ENCODE measurements around the gene ZNF236. TPM values are rescaled to one million over a fixed set of nuclear protein-coding genes. Genes with fewer than 3 reads are reported as not detected.

ZNF236 gene
- polyA plus RNA-seq, 2 of the 4 experiments (the other 2 are of a cell fraction) = 2.6 to 7.8 TPM

- ChIA-PET CTCF (no interaction called here), POLR2A (no interaction called here)
- no peaks in the 10 kb centered on the region for H3K9me3 ChIP-seq
- no peak for DNase-seq (ENCODE audit: low read depth in 1 of 2, low spot score in 1 of 2)
- no peak overlapping the region for H3K4me2 ChIP-seq
- no peak for FAIRE-seq
- no peak for ATAC-seq
- H3K4me1 ChIP-seq = no peaks in the 10 kb centered on the region
- TF ChIP-seq ATOH8 (CRISPR knock-in tag; IDR thresholded peaks at IDR 0.05; ENCODE audit: low read depth) (no peak), HMGXB4 (CRISPR knock-in tag; IDR thresholded peaks at IDR 0.05; ENCODE audit: borderline replicate concordance) (no peak), POLR2AphosphoS2 (conservative IDR thresholded peaks at IDR 0.05; ENCODE audit: low read length) (no peak), SREBF2 (IDR thresholded peaks at IDR 0.05) (no peak), HOXA7 (CRISPR knock-in tag; IDR thresholded peaks at IDR 0.05) (no peak), RFX5 (IDR thresholded peaks at IDR 0.05) (no peak), FOXS1 (CRISPR knock-in tag; IDR thresholded peaks at IDR 0.05) (no peak), KDM1A (IDR thresholded peaks at IDR 0.05; ENCODE audit: low read depth) (no peak), JUNB (IDR thresholded peaks at IDR 0.05) (no peak), HOXB13 (CRISPR knock-in tag; IDR thresholded peaks at IDR 0.05; ENCODE audit: low read depth) (no peak)
- 55% methylated on average over 2 of the region's 5 CpGs for WGBS (ENCODE audit: missing lambda C conversion rate)
- no peak overlapping the region for H3K4me3 ChIP-seq
- no peak overlapping the region for H3K27ac ChIP-seq
Observed at GRCh38 chr18:76915456-76915855, 93.1 kb downstream of the ZNF236 start.

- CTCF ChIA-PET = interaction anchor here (0.7 to 1.3 kb wide), 5 partner anchors 62 to 291 kb away, joined by 3 to 5 read pairs (median 3); no protein-coding TSS in a partner anchor
- WGBS (ENCODE audit: missing lambda C conversion rate) = 86% methylated on average over 5 of the region's 5 CpGs
- DNase-seq (ENCODE audit: low read depth in 1 of 2, low spot score in 1 of 2) (no peak), ATAC-seq (no peak), FAIRE-seq (no peak)
- Histone ChIP-seq H3K4me3 (no peak overlapping the region), H3K4me2 (no peak overlapping the region), H3K27ac (no peak overlapping the region), H3K4me1 (no peaks in the 10 kb centered on the region), H3K9me3 (no peaks in the 10 kb centered on the region)
- TF ChIP-seq E2F6 (IDR thresholded peaks at IDR 0.05; ENCODE audit: borderline replicate concordance, low read depth) (no peak), TP53 (CRISPR knock-in tag; IDR thresholded peaks at IDR 0.05) (no peak), HOXB13 (CRISPR knock-in tag; IDR thresholded peaks at IDR 0.05; ENCODE audit: low read depth) (no peak), CHD4 (IDR thresholded peaks at IDR 0.05; ENCODE audit: borderline replicate concordance) (no peak), MAX (IDR thresholded peaks at IDR 0.05) (no peak), CEBPB (IDR thresholded peaks at IDR 0.05) (no peak), CBX2 (IDR thresholded peaks at IDR 0.05; ENCODE audit: borderline replicate concordance, low read depth) (no peak), JUNB (IDR thresholded peaks at IDR 0.05) (no peak), BHLHE40 (IDR thresholded peaks at IDR 0.05; ENCODE audit: low read depth, low read length) (no peak), CTCF (IDR thresholded peaks at IDR 0.05) (no peak), ESRRA (IDR thresholded peaks at IDR 0.05; ENCODE audit: borderline replicate concordance, low read length) (no peak), FOXS1 (CRISPR knock-in tag; IDR thresholded peaks at IDR 0.05) (no peak), ATOH8 (CRISPR knock-in tag; IDR thresholded peaks at IDR 0.05; ENCODE audit: low read depth) (no peak), CBX8 (IDR thresholded peaks at IDR 0.05) (no peak), RFX5 (IDR thresholded peaks at IDR 0.05) (no peak)
- POLR2A ChIA-PET = no interaction called here
Observed at GRCh38 chr18:76920974-76921373, 98.6 kb downstream of the ZNF236 start.

Data from A549 (cell line).